Sigmoid colon (tissue), 3 donors: ENCODE data around the gene RIOK2.

ENCODE experiments used
- CTCF ChIP-seq, 4 experiments: fragments of 450-650 bp in 3 of 4; fragments of 200-600 bp in 1 of 4; IDR thresholded peaks; one replicate each; pipeline ENCODE4 v1.5.1; 2016 to 2019; ENCODE audit warnings: antibody characterized with exemption in 4 of 4, mild to moderate bottlenecking in 3 of 4, moderate library complexity in 2 of 4
- POLR2A ChIP-seq, 2 donors: fragments of 450-650 bp; IDR thresholded peaks; one replicate each; pipeline ENCODE4 v1.6.1; 2016; ENCODE audit warnings: antibody characterized with exemption in 2 of 2, mild to moderate bottlenecking in 2 of 2, moderate library complexity in 2 of 2

- TF ChIP-seq CTCF (IDR thresholded peaks at IDR 0.05) (no peak), POLR2A (IDR thresholded peaks at IDR 0.05) (no peak)
These were observed 55.3 kb downstream of the RIOK2 start for GRCh38 chr5:97127727-97128126.
